Astrocyte of the cerebellum (primary cell): ENCODE measurements around the gene HGF.

Experiments used
- DNase-seq: peaks from one replicate; pipeline ENCODE4 v3.0.0-alpha.2; 2011; ENCODE audit warnings: low read depth
- H3K4me3 ChIP-seq: 2 replicates; pipeline ENCODE4 v1.5.1; 2011; ENCODE audit warnings: mild to moderate bottlenecking, low read depth, low read length, moderate library complexity
- in situ Hi-C: cut with HindIII; loops from 2 replicates; pipeline ENCODE4 v1.10.0; 2017; ENCODE audit warnings: low sequenced_read_pairs
- TF ChIP-seq, protein P1 (sequence below): IDR thresholded peaks from 2 replicates; pipeline ENCODE4 v1.5.1; 2012; ENCODE audit warnings: low read length, low read depth, moderate library complexity, mild to moderate bottlenecking; ENCODE audit errors: missing control alignments

HGF gene

DNA sequence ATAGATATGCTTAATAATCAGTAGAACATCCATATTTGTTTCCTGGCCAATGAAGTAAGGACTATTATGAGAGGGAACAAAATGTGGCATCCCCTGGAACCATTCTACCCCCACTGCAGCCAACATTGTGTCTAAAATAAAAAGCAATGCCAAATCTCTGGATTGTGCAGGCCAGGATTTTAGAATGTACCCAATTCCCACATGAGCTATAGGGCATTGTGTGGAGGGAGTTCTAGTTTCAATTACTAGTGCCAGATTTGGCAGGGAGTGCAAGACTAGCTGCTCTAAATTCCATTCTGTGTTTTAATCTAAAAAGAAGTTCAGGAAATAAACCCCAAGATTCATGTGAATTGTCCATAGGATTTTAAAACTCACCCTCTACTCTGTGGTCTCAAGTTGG is 112.3 kb downstream of the HGF start:
- no peak for DNase-seq
- in situ Hi-C loops = no loop called here
- no peak overlapping the region for H3K4me3 ChIP-seq
- TF ChIP-seq, protein P1, sequence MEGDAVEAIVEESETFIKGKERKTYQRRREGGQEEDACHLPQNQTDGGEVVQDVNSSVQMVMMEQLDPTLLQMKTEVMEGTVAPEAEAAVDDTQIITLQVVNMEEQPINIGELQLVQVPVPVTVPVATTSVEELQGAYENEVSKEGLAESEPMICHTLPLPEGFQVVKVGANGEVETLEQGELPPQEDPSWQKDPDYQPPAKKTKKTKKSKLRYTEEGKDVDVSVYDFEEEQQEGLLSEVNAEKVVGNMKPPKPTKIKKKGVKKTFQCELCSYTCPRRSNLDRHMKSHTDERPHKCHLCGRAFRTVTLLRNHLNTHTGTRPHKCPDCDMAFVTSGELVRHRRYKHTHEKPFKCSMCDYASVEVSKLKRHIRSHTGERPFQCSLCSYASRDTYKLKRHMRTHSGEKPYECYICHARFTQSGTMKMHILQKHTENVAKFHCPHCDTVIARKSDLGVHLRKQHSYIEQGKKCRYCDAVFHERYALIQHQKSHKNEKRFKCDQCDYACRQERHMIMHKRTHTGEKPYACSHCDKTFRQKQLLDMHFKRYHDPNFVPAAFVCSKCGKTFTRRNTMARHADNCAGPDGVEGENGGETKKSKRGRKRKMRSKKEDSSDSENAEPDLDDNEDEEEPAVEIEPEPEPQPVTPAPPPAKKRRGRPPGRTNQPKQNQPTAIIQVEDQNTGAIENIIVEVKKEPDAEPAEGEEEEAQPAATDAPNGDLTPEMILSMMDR = no peak

DNA sequence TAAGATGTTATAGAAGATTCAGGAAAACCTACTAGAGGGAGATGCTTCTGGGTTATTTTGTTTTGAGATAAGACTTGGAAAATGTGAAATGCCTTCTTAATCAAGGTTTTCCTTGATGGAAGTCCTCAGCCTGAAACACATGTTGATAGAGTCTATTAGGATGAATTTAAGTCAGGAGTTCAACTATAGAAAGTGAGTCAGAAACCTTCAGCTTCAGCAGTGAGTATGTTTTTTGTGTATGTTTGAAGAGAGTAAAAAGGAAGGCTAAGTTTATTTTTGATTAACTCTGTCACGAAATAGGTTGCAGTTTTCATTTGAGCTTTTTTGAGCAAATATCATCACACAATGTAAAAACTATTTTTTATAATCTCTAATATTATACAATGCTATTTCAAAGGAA is 114.6 kb downstream of the HGF start:
- no peak for DNase-seq
- in situ Hi-C loops = no loop called here
- TF ChIP-seq, protein P1 = no peak
- no peak overlapping the region for H3K4me3 ChIP-seq

DNA sequence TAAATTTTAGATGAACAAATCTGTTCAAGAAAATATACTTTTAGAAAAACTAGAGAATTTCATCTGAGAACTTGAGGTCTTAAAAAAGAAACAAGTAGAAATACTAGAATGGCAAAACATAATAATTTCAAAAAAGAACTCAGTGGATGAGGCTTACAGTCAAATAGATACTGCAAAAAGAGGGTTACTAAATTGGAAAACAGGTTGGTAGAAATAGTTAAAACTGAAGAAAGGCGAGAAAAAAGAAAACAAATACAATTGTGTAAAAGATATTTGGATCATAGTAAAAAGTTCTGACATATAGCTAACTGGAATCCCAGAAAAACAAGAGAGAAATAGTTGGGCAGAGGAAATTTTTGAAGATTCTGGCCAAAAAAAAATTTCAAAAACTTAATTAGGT is 117.6 kb downstream of the HGF start:
- in situ Hi-C loops = no loop called here
- no peak for DNase-seq
- H3K4me3 ChIP-seq = no peak overlapping the region
- TF ChIP-seq, protein P1 = no peak
